Mesodermal cell (in vitro differentiated cells): Measurements from ENCODE around the gene NT5C3A.
"Not testable (repeated sequence)": the region's sequence is repeated elsewhere in the genome, so short reads cannot be mapped to it uniquely, and the experiment has no call there.

ENCODE experiments used
- H3K27ac ChIP-seq: 2 replicates; pipeline ENCODE4 v1.7.0; 2013; ENCODE audit warnings: mild to moderate bottlenecking, low read depth, low read length, moderate library complexity; ENCODE audit not compliant: severe bottlenecking
- H3K36me3 ChIP-seq: 2 replicates; pipeline ENCODE4 v1.7.1; 2013; ENCODE audit warnings: mild to moderate bottlenecking, low read length, moderate library complexity; ENCODE audit not compliant: control insufficient read depth, insufficient read depth
- H3K4me1 ChIP-seq: one replicate; pipeline ENCODE4 v1.7.1; 2013; ENCODE audit warnings: mild to moderate bottlenecking, low read length; ENCODE audit not compliant: insufficient read depth, control insufficient read depth, poor library complexity, severe bottlenecking
- H3K4me3 ChIP-seq: 2 replicates; pipeline ENCODE4 v1.7.0; 2013; ENCODE audit warnings: low read length, control low read depth, mild to moderate bottlenecking; ENCODE audit not compliant: insufficient read depth, poor library complexity, severe bottlenecking; ENCODE audit errors: extremely low read depth
- H3K9me3 ChIP-seq: 2 replicates; pipeline ENCODE4 v1.7.1; 2013; ENCODE audit warnings: mild to moderate bottlenecking, low read length, moderate library complexity; ENCODE audit not compliant: control insufficient read depth
- WGBS, 2 experiments: methylation state at CpG; one replicate each; pipeline ENCODE4 v1.1.5; 2013; ENCODE audit warnings: missing lambda C conversion rate in 2 of 2; ENCODE audit not compliant: insufficient coverage in 2 of 2; 5-methylcytosine and 5-hydroxymethylcytosine counted together

NT5C3A gene

DNA sequence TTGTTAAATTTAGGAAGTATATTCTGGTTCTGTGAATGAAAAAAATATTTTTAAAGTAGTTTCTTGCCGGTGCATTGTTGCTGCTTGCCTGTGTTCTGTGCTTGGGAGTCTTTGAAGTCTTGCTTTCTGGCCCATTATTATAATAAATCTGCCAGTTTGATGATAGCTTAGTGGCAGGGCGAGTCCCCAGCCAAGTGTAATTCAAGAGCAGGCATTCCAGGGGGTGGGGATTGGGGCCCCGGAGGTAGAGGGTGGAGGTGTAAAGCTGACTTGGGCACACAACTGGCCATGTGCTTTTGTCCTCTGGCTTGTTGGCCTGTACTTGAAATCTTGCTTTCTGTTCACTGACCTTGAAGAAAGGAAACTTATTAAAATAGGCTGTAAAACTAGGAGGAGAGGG is 90.6 kb downstream of the NT5C3A start:
- WGBS, 2 experiments: no CpG with 5 or more reads among the region's 3 CpGs
- H3K9me3 ChIP-seq, H3K4me1 ChIP-seq: not testable (repeated sequence)

DNA sequence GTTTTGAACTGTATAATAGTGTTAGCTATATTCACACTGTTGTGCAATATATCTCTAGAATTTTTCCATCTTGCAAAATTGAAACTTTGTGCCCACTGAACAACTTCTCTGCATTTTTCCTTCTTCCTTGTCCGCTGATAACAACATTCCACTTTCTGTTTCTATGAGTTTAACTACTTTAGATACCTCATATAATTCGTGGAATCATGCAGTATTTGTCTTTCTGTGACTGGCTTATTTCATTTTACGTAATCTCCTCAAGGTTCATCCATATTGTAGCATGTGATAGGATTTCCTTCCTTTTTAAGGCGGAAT is 95.4 kb downstream of the NT5C3A start:
- WGBS, 2 experiments: 100% methylated on average over 1 of the region's 4 CpGs; no CpG with 5 or more reads in 1 of the 2 experiments
- not testable (repeated sequence) for H3K36me3 ChIP-seq, H3K4me1 ChIP-seq, H3K4me3 ChIP-seq, H3K9me3 ChIP-seq, H3K27ac ChIP-seq

More for the DNA sequence above, 90.6 kb downstream of the NT5C3A start:
- not testable (repeated sequence) for H3K36me3 ChIP-seq, H3K4me3 ChIP-seq, H3K27ac ChIP-seq

DNA sequence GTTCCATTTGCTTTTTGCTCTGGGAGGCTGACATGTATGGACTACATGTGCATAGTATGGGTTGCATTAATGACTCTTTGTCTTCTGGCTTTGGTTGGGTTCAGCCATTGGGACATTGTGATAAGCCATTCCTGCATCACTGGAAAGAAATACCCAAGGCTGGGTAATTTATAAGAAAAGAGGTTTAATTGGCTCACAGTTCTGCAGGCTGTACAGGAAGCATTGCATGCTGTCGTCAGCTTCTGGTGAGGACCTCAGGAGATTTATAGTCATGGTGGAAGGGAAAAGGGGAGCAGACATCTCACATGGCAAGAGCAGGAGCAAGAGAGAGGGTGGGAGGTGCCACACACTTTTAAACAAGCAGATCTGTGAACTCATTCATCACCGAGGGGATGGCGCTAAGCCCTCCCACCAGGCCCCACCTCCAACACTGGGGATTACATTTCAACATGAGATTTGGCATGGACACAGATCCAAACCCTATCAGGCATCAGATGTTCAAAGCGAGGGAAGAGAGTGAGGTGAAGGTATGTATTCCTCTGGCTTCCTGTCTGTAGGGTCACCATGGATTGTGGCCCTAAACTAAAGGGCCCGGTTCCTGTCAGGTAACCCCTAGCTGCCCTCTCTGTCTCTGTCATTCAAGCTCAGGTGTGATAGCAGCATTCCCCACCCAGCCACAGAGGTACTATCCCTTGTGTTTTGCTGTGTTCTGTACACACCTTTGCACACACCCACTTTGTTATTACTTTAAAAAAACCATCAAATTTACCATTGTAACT is 95.9 kb downstream of the NT5C3A start:
- H3K27ac ChIP-seq, H3K4me3 ChIP-seq, H3K36me3 ChIP-seq, H3K4me1 ChIP-seq, H3K9me3 ChIP-seq: not testable (repeated sequence)
- 83% methylated on average over 1 of the region's 5 CpGs; no CpG with 5 or more reads in 1 of the 2 experiments for WGBS, 2 experiments

DNA sequence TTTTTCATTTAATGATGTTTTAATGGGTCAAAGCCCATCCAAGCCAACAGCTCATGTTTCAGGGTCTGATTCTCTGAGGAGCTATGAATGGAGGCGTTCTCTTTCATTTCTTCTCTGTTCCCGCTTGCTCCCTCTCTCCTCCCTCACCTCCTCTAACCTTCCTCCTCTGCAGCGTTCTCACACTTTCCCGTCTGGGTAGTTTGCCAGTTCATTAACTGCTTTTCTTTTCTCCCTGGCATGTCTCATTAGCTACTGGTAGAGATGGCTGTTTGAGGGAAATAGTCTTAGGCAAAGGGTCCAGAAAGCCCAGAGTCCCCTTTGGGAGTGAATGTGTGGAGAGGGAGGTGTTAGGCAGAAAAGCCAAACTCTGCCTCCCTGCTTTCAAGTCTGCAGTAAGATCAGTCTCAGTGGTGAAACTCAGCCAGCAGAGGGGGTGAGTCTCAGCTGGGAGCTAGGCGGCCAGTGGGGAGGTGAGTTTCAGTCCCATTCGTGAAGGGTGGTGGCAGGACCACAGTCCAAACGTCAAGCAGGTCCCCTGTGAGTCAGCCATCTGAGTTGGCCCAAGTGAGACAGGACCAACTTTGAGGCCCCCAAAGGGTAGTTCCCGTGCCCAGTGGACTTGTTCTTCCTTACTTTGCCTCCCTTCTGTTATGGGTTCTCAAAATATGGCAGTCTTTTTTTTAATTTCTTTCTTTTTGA is 98.0 kb downstream of the NT5C3A start:
- H3K36me3 ChIP-seq, H3K4me1 ChIP-seq, H3K27ac ChIP-seq, H3K4me3 ChIP-seq, H3K9me3 ChIP-seq: not testable (repeated sequence)
- 42 to 52% methylated on average over 2 of the region's 8 CpGs for WGBS, 2 experiments
